Heart left ventricle (tissue), 13 donors: Measurements from ENCODE around the gene PLK1.

Experiments used
- CTCF ChIP-seq, 12 donors: fragments of 200-600 bp; sonication (generic) in 4 of 12; IDR thresholded peaks; one replicate each; pipeline versions ENCODE4 v1.5.0 to v1.8.0; 2018 to 2022; ENCODE audit warnings: antibody characterized with exemption in 12 of 12, mild to moderate bottlenecking in 5 of 12
- POLR2A ChIP-seq, 2 donors: fragments of 450-650 bp; IDR thresholded peaks; one replicate each; pipeline ENCODE4 v1.6.1; 2017; ENCODE audit warnings: antibody characterized with exemption in 2 of 2, mild to moderate bottlenecking in 2 of 2, moderate library complexity in 2 of 2
- donor health status: ischemic (EF 13 %, LVEDD 7.1; RV severe dilation, severe dysfunction).
- donor health status: DM: no; HTN: yes; CAD: no.
- donor health status: DM: no; HTN: no; CAD: no.
- donor health status: ischemic (EF 25% LVEDD 6.9; RV normal size, moderate dysfunction).
- donor health status: ischemic (EF 25% LVEDD 5.7; RV mildly dilated, moderate dysfunction).
- donor health status: ischemic (EF 35%, LVEDD 5.7; RV mildly dilated, moderate dysfunction).
- donor health status: nonischemic (EF 11% LVEDD 7.7; RV severe dilation, severe dysfunction).
- donor health status: DM: yes; HTN: yes; CAD: no.
- donor health status: PGD.
- donor health status: ischemic (EF 29% LVEDD 5.4; RV normal size, mild dysfunction).
- donor health status: nonischemic (EF 23%, LVEDD 6.1; RV moderate dilation, normal function).

GRCh38 chr16:23667355-23667659, 11.4 kb upstream of the PLK1 start:
- TF ChIP-seq POLR2A (IDR thresholded peaks at IDR 0.05) (no peak), CTCF (IDR thresholded peaks at IDR 0.05) (no peak)
